K562 (cell line): Measurements from ENCODE around the gene DLG4. TPM values are rescaled to one million over a fixed set of nuclear protein-coding genes. Genes with fewer than 3 reads are reported as not detected.

Experiments
- ATAC-seq: fragments of 200-7000 bp; cut with Tn5 transposase; 3 replicates; pipeline ENCODE4 v1.9.1; 2020; ENCODE audit warnings: moderate library complexity
- BruUV-seq: library from RNA; stranded (reverse); fragments of 400-500 nt; replicated peaks from 2 replicates; lab custom pipeline; 2021; lab: Mats Ljungman, UMichigan
- CTCF ChIA-PET: fragments of 300-600 bp; formaldehyde crosslinking; extraction: SDS; loops from one replicate; lab custom pipeline; 2021; ENCODE audit warnings: low intra/inter-chr PET ratio; lab: Yijun Ruan, JAX
- POLR2A ChIA-PET: fragments of 300-600, 350-650 bp; sonication (Branson Sonifier 250); formaldehyde crosslinking; extraction: SDS; loops from one replicate; lab custom pipeline; 2021; ENCODE audit warnings: antibody characterized with exemption, inconsistent platforms; lab: Yijun Ruan, JAX
- DNase-seq, 4 experiments: peaks; one replicate each; pipeline versions ENCODE4 v3.0.0 to v3.0.0-alpha.2; 2011 to 2018; ENCODE audit warnings: low spot score in 3 of 4, mixed read lengths in 3 of 4; ENCODE audit errors: extremely low read depth in 1 of 4
- FAIRE-seq: peaks from 2 replicates; lab custom pipeline; 2011; peaks lifted over from hg19 to GRCh38; lab: Jason Lieb, UNC
- H2AFZ ChIP-seq: 2 replicates; pipeline ENCODE4 v1.6.0; 2011; ENCODE audit warnings: low read depth, low read length, control low read depth, inconsistent platforms
- H3K27ac ChIP-seq: fragments of 200-600 bp; 3 replicates; pipeline ENCODE4 v1.8.0; 2011; ENCODE audit warnings: low read depth, mild to moderate bottlenecking, control low read depth, inconsistent platforms, low read length, moderate library complexity, mixed read lengths; ENCODE audit errors: extremely low read depth
- H3K27me3 ChIP-seq, 2 experiments: fragments of 300-600 bp in 1 of 2; 2 replicates in 1 of 2; 3 replicates in 1 of 2; pipeline versions ENCODE4 v1.6.0 to v1.8.0; 2011; ENCODE audit warnings: inconsistent platforms in 2 of 2, low read length in 2 of 2, mild to moderate bottlenecking in 1 of 2, mixed read lengths in 1 of 2, moderate library complexity in 1 of 2; ENCODE audit not compliant: control insufficient read depth in 2 of 2, insufficient read depth in 2 of 2
- H3K36me3 ChIP-seq: fragments of 300-600 bp; 3 replicates; pipeline ENCODE4 v1.8.0; 2011; ENCODE audit warnings: mild to moderate bottlenecking, low read length, inconsistent platforms; ENCODE audit not compliant: control insufficient read depth, insufficient read depth
- H3K4me1 ChIP-seq, 2 experiments: fragments of 200-600 bp in 1 of 2; replicated peaks in 1 of 2; 2 replicates in 1 of 2; 3 replicates in 1 of 2; pipeline versions ENCODE4 v1.5.1 to v1.8.0; 2011; ENCODE audit warnings: inconsistent platforms in 2 of 2, low read length in 2 of 2, mild to moderate bottlenecking in 1 of 2, mixed read lengths in 1 of 2, moderate library complexity in 1 of 2; ENCODE audit not compliant: control insufficient read depth in 2 of 2, insufficient read depth in 2 of 2
- H3K4me2 ChIP-seq: 2 replicates; pipeline ENCODE4 v1.6.1; 2011; ENCODE audit warnings: low read length, control low read depth, inconsistent platforms, mixed read lengths; ENCODE audit not compliant: insufficient read depth
- H3K4me3 ChIP-seq: fragments of 200-600 bp; sonication (generic), shearing (Covaris generic); 2 replicates; pipeline ENCODE4 v1.5.1; 2016; ENCODE audit warnings: control low read depth, inconsistent platforms
- H3K79me2 ChIP-seq: fragments of 200-600 bp; 3 replicates; pipeline ENCODE4 v1.8.0; 2011; ENCODE audit warnings: low read length, inconsistent platforms; ENCODE audit not compliant: control insufficient read depth, insufficient read depth
- H3K9ac ChIP-seq, 2 experiments: 2 replicates each; pipeline versions ENCODE4 v1.6.0 to v1.6.1; 2011; ENCODE audit warnings: low read depth in 2 of 2, low read length in 2 of 2, control low read depth in 1 of 2, inconsistent platforms in 1 of 2, mild to moderate bottlenecking in 1 of 2, mixed read lengths in 1 of 2; ENCODE audit not compliant: insufficient read depth in 1 of 2
- H3K9me1 ChIP-seq: one replicate; pipeline ENCODE4 v1.6.0; 2011; ENCODE audit warnings: inconsistent platforms, mild to moderate bottlenecking, low read length, moderate library complexity; ENCODE audit not compliant: control insufficient read depth, insufficient read depth
- H3K9me3 ChIP-seq: replicated peaks from 2 replicates; pipeline ENCODE4 v1.5.1; 2011; ENCODE audit warnings: low read depth, low read length, inconsistent platforms; ENCODE audit not compliant: control insufficient read depth, insufficient read depth
- H4K20me1 ChIP-seq: replicated peaks from 2 replicates; pipeline ENCODE4 v1.6.1; 2011; ENCODE audit warnings: low read length, inconsistent platforms, mixed read lengths; ENCODE audit not compliant: control insufficient read depth, insufficient read depth
- BRD9 ChIP-seq: fragments of 450-650 bp; IDR thresholded peaks from 2 replicates; pipeline ENCODE4 v1.6.1; 2018; ENCODE audit warnings: low read depth; ENCODE audit not compliant: partially characterized antibody
- ETV5 ChIP-seq: sonication (generic); formaldehyde crosslinking; IDR thresholded peaks from 2 replicates; pipeline ENCODE4 v1.4.0; 2020; ENCODE audit warnings: low read depth, mild to moderate bottlenecking, missing genetic modification reagents
- PCBP1 ChIP-seq: fragments of 200-400 bp; formaldehyde crosslinking; IDR thresholded peaks from 2 replicates; pipeline ENCODE4 v1.6.1; 2018; ENCODE audit warnings: mild to moderate bottlenecking, low read depth, low read length; ENCODE audit not compliant: poor library complexity, severe bottlenecking
- PHF8 ChIP-seq: fragments of 200-600 bp; sonication (generic); IDR thresholded peaks from 2 replicates; pipeline ENCODE4 v1.6.1; 2012; ENCODE audit warnings: mixed run types, mild to moderate bottlenecking, inconsistent platforms, low read length, moderate library complexity, borderline replicate concordance
- RCOR1 ChIP-seq, 2 experiments: IDR thresholded peaks; 2 replicates each; pipeline ENCODE4 v1.6.1; 2012; ENCODE audit warnings: low read depth in 2 of 2, low read length in 2 of 2, borderline replicate concordance in 1 of 2, improper control_type of control experiment in 1 of 2
- ZNF140 ChIP-seq: fragments of 250-450 bp; sonication (Bioruptor Pico); IDR thresholded peaks from 2 replicates; pipeline ENCODE4 v1.8.0; 2021; ENCODE audit warnings: moderate library complexity, mild to moderate bottlenecking, inconsistent platforms
- ZNF551 ChIP-seq: fragments of 250-450 bp; sonication (Bioruptor Pico); IDR thresholded peaks from 2 replicates; pipeline ENCODE4 v1.5.0; 2021; ENCODE audit warnings: mild to moderate bottlenecking, moderate library complexity
- WGBS: fragments of 100-300 bp; shearing (Covaris generic); methylation state at CpG from one replicate; pipeline ENCODE4 v1.1.6; 2016; ENCODE audit warnings: low coverage, mixed read lengths; ENCODE audit not compliant: insufficient coverage; ENCODE audit errors: missing lambda C conversion rate; 5-methylcytosine and 5-hydroxymethylcytosine counted together
- in situ Hi-C: fragments of 300-500 bp; cut with MboI; formaldehyde crosslinking; loops from 4 replicates; pipeline ENCODE4 v1.15.0; 2018; ENCODE audit warnings: inconsistent platforms, mixed read lengths
- intact Hi-C: fragments of 100-400 bp; cut with micrococcal nuclease; formaldehyde crosslinking; loops from 2 replicates; pipeline ENCODE4 v1.14.2; 2022
- polyA plus RNA-seq, 8 experiments: library from polyadenylated mRNA; depleted of rRNA in 4 of 8; stranded (reverse) in 5 of 8; unstranded in 3 of 8; fragments of >200 nt; fragmentation: Nextera tagmentation in 2 of 8; fragmentation: Illumina TruSeq in 1 of 8; extraction: Ambion mirVana in 2 of 8; extraction: Trizol in 1 of 8; gene quantifications; 2 replicates each; pipeline versions ENCODE4 v1.2.1 to v1.2.3, GENCODE V29; 2011 to 2014; ENCODE audit warnings: inconsistent platforms in 1 of 8, missing spikeins in 1 of 8
- total RNA-seq, 7 experiments: library from RNA; depleted of rRNA in 6 of 7; stranded (reverse); fragments of >200 nt in 6 of 7; fragmentation: Illumina TruSeq in 2 of 7; extraction: Trizol in 2 of 7; gene quantifications; 2 replicates each; pipeline versions ENCODE4 v1.2.1 to v1.2.3, GENCODE V29; 2011 to 2021; ENCODE audit warnings: low replicate concordance in 1 of 7
- TF ChIP-seq, protein P1 (sequence below): sonication (generic); formaldehyde crosslinking; IDR thresholded peaks from 2 replicates; pipeline ENCODE4 v1.8.1; 2022; ENCODE audit warnings: missing genetic modification reagents
- TF ChIP-seq, protein P2 (sequence below): fragments of 250-450 bp; sonication (Bioruptor Pico); IDR thresholded peaks from 2 replicates; pipeline ENCODE4 v1.8.0; 2022; ENCODE audit warnings: inconsistent platforms
- TF ChIP-seq, protein P3 (sequence below): fragments of 200-800 bp; sonication (Bioruptor generic); IDR thresholded peaks from 2 replicates; pipeline ENCODE4 v1.6.1; 2017; ENCODE audit warnings: missing genetic modification characterization, missing compliant biosample characterization
- TF ChIP-seq, protein P4 (sequence below): fragments of 450-650 bp; conservative IDR thresholded peaks from 2 replicates; pipeline ENCODE4 v1.6.1; 2016; ENCODE audit warnings: missing genetic modification characterization, low read depth, mild to moderate bottlenecking, control low read depth, missing compliant biosample characterization

Gene DLG4
- total and polyA plus RNA-seq, 9 of the 15 experiments (the other 6 are each of a cell fraction or from before 2014, with no cell fraction given), result 0.03 to 12.0 (median 4.1) TPM

DNA sequence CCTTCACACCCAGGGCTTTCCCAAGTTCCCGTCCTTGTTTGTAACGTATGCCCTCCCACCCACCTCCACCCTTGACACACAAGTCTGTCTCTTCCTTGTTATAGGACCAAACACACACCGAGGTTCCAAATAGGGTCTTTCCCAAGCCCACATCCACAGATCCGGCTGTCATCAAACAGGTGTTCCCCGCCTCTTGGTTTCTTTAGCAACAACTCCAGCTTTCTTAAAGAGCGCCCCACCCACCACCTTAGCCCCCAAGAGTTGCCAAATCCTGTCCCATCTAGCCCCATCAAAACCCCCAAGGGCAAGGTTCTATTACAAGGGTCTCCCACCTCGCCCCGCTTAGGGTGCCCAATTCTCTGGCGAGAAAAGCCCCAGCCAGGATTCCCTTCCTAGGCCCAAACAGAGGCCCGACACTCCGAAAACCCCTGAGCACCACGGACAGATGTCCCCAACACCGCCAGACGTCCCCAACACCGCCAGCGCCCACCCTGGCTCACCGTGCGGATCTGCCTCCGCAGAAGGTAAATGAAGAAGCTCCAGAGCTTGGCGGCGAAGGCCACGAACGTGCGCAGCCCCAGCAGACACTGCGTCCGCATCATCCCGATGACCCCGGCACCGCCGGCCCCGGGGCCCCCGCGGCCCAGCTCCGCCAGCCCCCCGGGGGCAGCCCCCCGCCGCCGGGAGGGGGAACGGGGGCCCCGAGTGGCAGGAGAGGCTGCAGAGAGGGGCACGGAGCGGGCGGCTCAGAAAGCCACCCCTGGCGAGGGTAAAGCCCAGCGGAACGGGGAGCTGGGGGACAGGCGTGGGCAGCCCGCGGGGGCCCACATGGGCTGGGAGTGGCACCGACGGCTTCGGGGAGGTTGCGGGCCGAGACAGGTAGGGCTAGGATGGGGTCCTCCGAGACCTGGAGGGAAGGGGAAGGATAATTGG, 31.3 kb upstream of the DLG4 start:
- Histone ChIP-seq H2AFZ (no peak overlapping the region; the same call in 1 of the 2 replicates), H3K36me3 (peaks cover 48% of the 10 kb centered on the region), H3K27me3 (no peaks in the 10 kb centered on the region), H3K27ac (peak overlapping the region; percentile 96), H3K4me1 (peaks cover 13 to 19% of the 10 kb centered on the region in 2 experiments; a peak in 4 of 5 replicates), H4K20me1 (no peaks in the 10 kb centered on the region), H3K4me3 (peak overlapping the region; percentile 95), H3K79me2 (peaks cover 61% of the 10 kb centered on the region), H3K4me2 (peak overlapping the region; percentile 87), H3K9me1 (no peaks in the 10 kb centered on the region), H3K9me3 (no peaks in the 10 kb centered on the region), H3K9ac (peak overlapping the region; percentile 97 to 98)
- in situ Hi-C loops (no loop called here), intact Hi-C loops (no loop called here)
- DNase-seq (no peak), ATAC-seq (peak; percentile 12), FAIRE-seq (no peak)
- no TSS peak for BruUV-seq
- CTCF ChIA-PET, result no interaction called here
- POLR2A ChIA-PET, result interaction anchor here (0.5 to 2.5 kb wide), 7 partner anchors 9 to 199 kb away, joined by 3 to 16 read pairs (median 4); partner anchors contain the start of genes GABARAP and PHF23
- 0% methylated on average over 9 of the region's 55 CpGs for WGBS
- no peak for TF ChIP-seq BRD9
- no peak for TF ChIP-seq ZNF551
- TF ChIP-seq PCBP1, result peak; percentile 16
- TF ChIP-seq, protein P1, sequence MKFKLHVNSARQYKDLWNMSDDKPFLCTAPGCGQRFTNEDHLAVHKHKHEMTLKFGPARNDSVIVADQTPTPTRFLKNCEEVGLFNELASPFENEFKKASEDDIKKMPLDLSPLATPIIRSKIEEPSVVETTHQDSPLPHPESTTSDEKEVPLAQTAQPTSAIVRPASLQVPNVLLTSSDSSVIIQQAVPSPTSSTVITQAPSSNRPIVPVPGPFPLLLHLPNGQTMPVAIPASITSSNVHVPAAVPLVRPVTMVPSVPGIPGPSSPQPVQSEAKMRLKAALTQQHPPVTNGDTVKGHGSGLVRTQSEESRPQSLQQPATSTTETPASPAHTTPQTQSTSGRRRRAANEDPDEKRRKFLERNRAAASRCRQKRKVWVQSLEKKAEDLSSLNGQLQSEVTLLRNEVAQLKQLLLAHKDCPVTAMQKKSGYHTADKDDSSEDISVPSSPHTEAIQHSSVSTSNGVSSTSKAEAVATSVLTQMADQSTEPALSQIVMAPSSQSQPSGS, result no peak
- TF ChIP-seq, protein P2, sequence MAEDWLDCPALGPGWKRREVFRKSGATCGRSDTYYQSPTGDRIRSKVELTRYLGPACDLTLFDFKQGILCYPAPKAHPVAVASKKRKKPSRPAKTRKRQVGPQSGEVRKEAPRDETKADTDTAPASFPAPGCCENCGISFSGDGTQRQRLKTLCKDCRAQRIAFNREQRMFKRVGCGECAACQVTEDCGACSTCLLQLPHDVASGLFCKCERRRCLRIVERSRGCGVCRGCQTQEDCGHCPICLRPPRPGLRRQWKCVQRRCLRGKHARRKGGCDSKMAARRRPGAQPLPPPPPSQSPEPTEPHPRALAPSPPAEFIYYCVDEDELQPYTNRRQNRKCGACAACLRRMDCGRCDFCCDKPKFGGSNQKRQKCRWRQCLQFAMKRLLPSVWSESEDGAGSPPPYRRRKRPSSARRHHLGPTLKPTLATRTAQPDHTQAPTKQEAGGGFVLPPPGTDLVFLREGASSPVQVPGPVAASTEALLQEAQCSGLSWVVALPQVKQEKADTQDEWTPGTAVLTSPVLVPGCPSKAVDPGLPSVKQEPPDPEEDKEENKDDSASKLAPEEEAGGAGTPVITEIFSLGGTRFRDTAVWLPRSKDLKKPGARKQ (CRISPR knock-in tag), result no peak
- no peak for TF ChIP-seq ZNF140 (CRISPR knock-in tag)
- no peak for TF ChIP-seq RCOR1 (IDR thresholded peaks at IDR 0.05; ENCODE audit: borderline replicate concordance in 1 of 2, low read depth in 2 of 2, low read length in 2 of 2)
- peak; percentile 19; the same call in 1 of the 2 replicates for TF ChIP-seq PHF8
- TF ChIP-seq, protein P3, sequence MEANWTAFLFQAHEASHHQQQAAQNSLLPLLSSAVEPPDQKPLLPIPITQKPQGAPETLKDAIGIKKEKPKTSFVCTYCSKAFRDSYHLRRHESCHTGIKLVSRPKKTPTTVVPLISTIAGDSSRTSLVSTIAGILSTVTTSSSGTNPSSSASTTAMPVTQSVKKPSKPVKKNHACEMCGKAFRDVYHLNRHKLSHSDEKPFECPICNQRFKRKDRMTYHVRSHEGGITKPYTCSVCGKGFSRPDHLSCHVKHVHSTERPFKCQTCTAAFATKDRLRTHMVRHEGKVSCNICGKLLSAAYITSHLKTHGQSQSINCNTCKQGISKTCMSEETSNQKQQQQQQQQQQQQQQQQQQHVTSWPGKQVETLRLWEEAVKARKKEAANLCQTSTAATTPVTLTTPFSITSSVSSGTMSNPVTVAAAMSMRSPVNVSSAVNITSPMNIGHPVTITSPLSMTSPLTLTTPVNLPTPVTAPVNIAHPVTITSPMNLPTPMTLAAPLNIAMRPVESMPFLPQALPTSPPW (CRISPR knock-in tag), result no peak
- TF ChIP-seq, protein P4, sequence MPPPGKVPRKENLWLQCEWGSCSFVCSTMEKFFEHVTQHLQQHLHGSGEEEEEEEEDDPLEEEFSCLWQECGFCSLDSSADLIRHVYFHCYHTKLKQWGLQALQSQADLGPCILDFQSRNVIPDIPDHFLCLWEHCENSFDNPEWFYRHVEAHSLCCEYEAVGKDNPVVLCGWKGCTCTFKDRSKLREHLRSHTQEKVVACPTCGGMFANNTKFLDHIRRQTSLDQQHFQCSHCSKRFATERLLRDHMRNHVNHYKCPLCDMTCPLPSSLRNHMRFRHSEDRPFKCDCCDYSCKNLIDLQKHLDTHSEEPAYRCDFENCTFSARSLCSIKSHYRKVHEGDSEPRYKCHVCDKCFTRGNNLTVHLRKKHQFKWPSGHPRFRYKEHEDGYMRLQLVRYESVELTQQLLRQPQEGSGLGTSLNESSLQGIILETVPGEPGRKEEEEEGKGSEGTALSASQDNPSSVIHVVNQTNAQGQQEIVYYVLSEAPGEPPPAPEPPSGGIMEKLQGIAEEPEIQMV, result no peak
- TF ChIP-seq ETV5 (CRISPR knock-in tag), result no peak
